ENCODE data around the gene UBL7. TPM values are rescaled to one million over a fixed set of nuclear protein-coding genes. Genes with fewer than 3 reads are reported as not detected.

Gene UBL7
- total and polyA plus RNA-seq, 4 donors = 12.7 to 19.5 (median 18.2) TPM

DNA sequence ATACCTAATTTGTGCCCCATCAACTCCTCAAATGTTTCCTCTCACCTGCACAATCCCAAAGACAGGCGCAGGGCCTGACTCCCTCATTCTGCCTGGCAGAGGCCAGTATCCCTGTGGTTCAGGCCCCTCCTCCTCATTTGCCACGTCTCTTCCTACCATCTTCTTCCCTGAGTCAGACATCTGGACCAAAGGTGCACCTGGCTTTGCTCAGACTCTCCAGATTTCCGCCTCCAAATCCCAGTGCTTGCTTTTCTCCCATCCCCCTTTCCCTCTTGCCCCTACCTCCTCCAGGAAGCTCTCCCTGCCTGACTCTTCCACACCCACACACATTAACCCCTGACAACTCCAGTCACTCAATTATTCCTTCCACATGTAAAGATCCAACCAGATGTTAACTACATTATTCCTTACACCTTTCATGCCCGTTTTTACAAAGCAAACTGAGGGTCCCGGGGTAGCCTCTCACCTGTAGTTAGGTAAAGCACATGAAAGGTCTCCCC, 46.8 kb downstream of the UBL7 start:
- no peaks in the 10 kb centered on the region for H3K36me3 ChIP-seq (ENCODE audit: control insufficient read depth in 4 of 4, insufficient read depth in 3 of 4, low read depth in 1 of 4, low read length in 3 of 4)
- no peaks in the 10 kb centered on the region for H3K27me3 ChIP-seq (ENCODE audit: control insufficient read depth in 4 of 4, insufficient read depth in 4 of 4, low read length in 3 of 4)
- H3K27ac ChIP-seq (ENCODE audit: low read depth in 1 of 2, low read length in 2 of 2) = no peak overlapping the region
- H3K4me3 ChIP-seq (ENCODE audit: low read depth in 1 of 3, low read length in 3 of 3) = no peak overlapping the region
- peaks cover 0 to 6% (median 2%) of the 10 kb centered on the region in 4 donors for H3K4me1 ChIP-seq (ENCODE audit: control insufficient read depth in 4 of 4, insufficient read depth in 4 of 4, low read length in 3 of 4)
- WGBS = 81% methylated on average over 5 of the region's 5 CpGs
- H3K9me3 ChIP-seq (ENCODE audit: control insufficient read depth in 4 of 4, low read length in 3 of 4) = no peaks in the 10 kb centered on the region
- TF ChIP-seq FOXA2 (IDR thresholded peaks at IDR 0.05) (no peak), HNF4A (conservative IDR thresholded peaks at IDR 0.05) (no peak), RXRA (IDR thresholded peaks at IDR 0.05) (no peak), SP1 (IDR thresholded peaks at IDR 0.05) (no peak), CTCF (IDR thresholded peaks at IDR 0.05; ENCODE audit: low read depth, low read length, missing input control) (no peak), NR2F2 (IDR thresholded peaks at IDR 0.05) (no peak), GABPA (IDR thresholded peaks at IDR 0.05 in 1 of 2, conservative IDR thresholded peaks at IDR 0.05 in 1 of 2) (no peak), YY1 (IDR thresholded peaks at IDR 0.05) (no peak), REST (IDR thresholded peaks at IDR 0.05) (no peak), RAD21 (IDR thresholded peaks at IDR 0.05) (no peak), TAF1 (conservative IDR thresholded peaks at IDR 0.05) (no peak), HNF4G (IDR thresholded peaks at IDR 0.05) (no peak), EGR1 (IDR thresholded peaks at IDR 0.05; ENCODE audit: low read depth in 2 of 2) (no peak), FOXA1 (IDR thresholded peaks at IDR 0.05) (no peak), JUND (IDR thresholded peaks at IDR 0.05) (no peak)
- TF ChIP-seq, protein P1, sequence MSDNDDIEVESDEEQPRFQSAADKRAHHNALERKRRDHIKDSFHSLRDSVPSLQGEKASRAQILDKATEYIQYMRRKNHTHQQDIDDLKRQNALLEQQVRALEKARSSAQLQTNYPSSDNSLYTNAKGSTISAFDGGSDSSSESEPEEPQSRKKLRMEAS (IDR thresholded peaks at IDR 0.05) = no peak
- TF ChIP-seq, protein P2, sequence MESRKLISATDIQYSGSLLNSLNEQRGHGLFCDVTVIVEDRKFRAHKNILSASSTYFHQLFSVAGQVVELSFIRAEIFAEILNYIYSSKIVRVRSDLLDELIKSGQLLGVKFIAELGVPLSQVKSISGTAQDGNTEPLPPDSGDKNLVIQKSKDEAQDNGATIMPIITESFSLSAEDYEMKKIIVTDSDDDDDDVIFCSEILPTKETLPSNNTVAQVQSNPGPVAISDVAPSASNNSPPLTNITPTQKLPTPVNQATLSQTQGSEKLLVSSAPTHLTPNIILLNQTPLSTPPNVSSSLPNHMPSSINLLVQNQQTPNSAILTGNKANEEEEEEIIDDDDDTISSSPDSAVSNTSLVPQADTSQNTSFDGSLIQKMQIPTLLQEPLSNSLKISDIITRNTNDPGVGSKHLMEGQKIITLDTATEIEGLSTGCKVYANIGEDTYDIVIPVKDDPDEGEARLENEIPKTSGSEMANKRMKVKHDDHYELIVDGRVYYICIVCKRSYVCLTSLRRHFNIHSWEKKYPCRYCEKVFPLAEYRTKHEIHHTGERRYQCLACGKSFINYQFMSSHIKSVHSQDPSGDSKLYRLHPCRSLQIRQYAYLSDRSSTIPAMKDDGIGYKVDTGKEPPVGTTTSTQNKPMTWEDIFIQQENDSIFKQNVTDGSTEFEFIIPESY (IDR thresholded peaks at IDR 0.05) = no peak
- TF ChIP-seq, protein P3, sequence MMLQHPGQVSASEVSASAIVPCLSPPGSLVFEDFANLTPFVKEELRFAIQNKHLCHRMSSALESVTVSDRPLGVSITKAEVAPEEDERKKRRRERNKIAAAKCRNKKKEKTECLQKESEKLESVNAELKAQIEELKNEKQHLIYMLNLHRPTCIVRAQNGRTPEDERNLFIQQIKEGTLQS (IDR thresholded peaks at IDR 0.05) = no peak
- H3K9ac ChIP-seq (ENCODE audit: low read depth in 1 of 2, low read length in 2 of 2) = no peak overlapping the region
- no peak for DNase-seq (ENCODE audit: low spot score)
